ENCODE results near the gene FUT4. TPM values are rescaled to one million over a fixed set of nuclear protein-coding genes. Genes with fewer than 3 reads are reported as not detected.
A peak's percentile ranks its signal among the peaks of the same experiment; 100 is the strongest.

Gene FUT4
- total RNA-seq, 1 donor = 4.3 TPM

DNA sequence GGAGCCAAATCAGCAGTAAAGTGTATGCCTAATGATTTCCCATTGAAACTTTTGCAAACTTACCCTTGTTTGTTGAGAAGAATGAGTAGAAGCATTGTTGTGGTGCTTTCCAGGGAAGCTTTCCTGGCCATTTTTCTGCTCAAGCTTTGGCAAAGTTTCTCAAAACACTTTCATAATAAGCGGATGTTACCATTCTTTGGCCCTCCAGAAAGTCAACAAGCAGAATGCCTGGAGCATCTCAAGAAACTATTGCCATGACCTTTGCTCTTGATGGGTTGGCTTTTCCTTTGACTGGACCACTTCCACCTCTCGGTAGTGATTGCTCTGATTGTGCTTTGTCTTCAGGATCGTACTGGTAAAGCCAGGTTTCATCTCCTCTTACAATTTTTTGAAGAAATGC is 34.1 kb downstream of the FUT4 start:
- no peak overlapping the region for H3K4me3 ChIP-seq (ENCODE audit: low read depth, low read length)
- DNase-seq (ENCODE audit: low read depth) = peak; percentile 82
- TF ChIP-seq, protein P1, sequence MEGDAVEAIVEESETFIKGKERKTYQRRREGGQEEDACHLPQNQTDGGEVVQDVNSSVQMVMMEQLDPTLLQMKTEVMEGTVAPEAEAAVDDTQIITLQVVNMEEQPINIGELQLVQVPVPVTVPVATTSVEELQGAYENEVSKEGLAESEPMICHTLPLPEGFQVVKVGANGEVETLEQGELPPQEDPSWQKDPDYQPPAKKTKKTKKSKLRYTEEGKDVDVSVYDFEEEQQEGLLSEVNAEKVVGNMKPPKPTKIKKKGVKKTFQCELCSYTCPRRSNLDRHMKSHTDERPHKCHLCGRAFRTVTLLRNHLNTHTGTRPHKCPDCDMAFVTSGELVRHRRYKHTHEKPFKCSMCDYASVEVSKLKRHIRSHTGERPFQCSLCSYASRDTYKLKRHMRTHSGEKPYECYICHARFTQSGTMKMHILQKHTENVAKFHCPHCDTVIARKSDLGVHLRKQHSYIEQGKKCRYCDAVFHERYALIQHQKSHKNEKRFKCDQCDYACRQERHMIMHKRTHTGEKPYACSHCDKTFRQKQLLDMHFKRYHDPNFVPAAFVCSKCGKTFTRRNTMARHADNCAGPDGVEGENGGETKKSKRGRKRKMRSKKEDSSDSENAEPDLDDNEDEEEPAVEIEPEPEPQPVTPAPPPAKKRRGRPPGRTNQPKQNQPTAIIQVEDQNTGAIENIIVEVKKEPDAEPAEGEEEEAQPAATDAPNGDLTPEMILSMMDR (IDR thresholded peaks at IDR 0.05; ENCODE audit: insufficient read depth, low read depth, low read length) = no peak

DNA sequence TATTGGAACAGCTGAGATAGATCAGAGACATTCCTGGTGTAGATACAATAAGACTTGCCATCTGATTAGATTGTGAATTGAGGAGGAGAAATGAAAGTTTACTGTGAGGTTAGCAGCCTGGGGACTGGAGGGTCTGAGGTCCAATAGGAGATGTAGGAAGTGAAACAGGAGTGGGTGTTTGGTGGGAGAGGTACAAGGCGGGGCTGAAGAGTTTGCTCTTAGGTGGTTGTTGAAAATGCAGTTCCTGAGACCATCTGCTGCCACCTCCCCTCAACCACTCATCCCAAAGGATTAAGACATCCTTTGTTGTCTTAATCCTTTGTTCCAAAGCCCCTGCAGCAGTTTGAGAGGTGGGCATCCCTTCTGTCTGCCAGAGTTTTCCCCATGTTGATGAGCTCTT is 38.2 kb downstream of the FUT4 start:
- no peak for DNase-seq (ENCODE audit: low read depth)

GRCh38 chr11:94583213-94583865 is 39.6 kb downstream of the FUT4 start:
- no peak for DNase-seq (ENCODE audit: low read depth)
- TF ChIP-seq, protein P1 (IDR thresholded peaks at IDR 0.05; ENCODE audit: insufficient read depth, low read depth, low read length) = no peak
- no peak overlapping the region for H3K4me3 ChIP-seq (ENCODE audit: low read depth, low read length)

More for the DNA sequence above, 38.2 kb downstream of the FUT4 start:
- no peak overlapping the region for H3K4me3 ChIP-seq (ENCODE audit: low read depth, low read length)
- TF ChIP-seq, protein P1 (IDR thresholded peaks at IDR 0.05; ENCODE audit: insufficient read depth, low read depth, low read length) = no peak

GRCh38 chr11:94583866-94584500 is 40.3 kb downstream of the FUT4 start:
- TF ChIP-seq, protein P1 (IDR thresholded peaks at IDR 0.05; ENCODE audit: insufficient read depth, low read depth, low read length) = no peak
- peak; percentile 17 for DNase-seq (ENCODE audit: low read depth)

GRCh38 chr11:94584978-94585377 is 41.3 kb downstream of the FUT4 start:
- TF ChIP-seq, protein P1 (IDR thresholded peaks at IDR 0.05; ENCODE audit: insufficient read depth, low read depth, low read length) = no peak
- H3K4me3 ChIP-seq (ENCODE audit: low read depth, low read length) = no peak overlapping the region
- no peak for DNase-seq (ENCODE audit: low read depth)

More at GRCh38 chr11:94583866-94584500, 40.3 kb downstream of the FUT4 start:
- no peak overlapping the region for H3K4me3 ChIP-seq (ENCODE audit: low read depth, low read length)

DNA sequence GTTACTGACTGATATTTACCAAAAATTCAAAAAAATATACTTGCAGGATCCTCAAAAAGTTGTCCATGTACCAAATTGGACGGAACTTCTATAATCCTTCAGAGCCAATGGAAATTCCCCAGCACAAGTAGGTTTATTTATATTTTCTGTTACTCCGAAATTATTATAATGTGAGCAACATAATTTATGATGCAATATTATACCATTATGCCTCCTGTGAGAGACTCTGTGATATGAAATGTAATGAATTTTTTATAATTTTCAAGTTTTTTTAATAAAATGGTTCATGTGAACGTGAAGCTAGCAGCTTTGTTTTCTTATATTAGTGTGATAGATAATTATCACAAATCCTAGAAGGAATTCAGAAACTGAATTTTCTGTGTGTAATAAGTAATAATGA is 41.7 kb downstream of the FUT4 start:
- H3K4me3 ChIP-seq (ENCODE audit: low read depth, low read length) = no peak overlapping the region
- no peak for DNase-seq (ENCODE audit: low read depth)
- TF ChIP-seq, protein P1 (IDR thresholded peaks at IDR 0.05; ENCODE audit: insufficient read depth, low read depth, low read length) = no peak
